Activated naive CD8-positive, alpha-beta T cell treated with anti-CD3 and anti-CD28 coated beads, Interleukin-2, amount 10 ng/mL, durations not matched to agents 7 days and 5 days (primary cell): Measurements from ENCODE around the gene PLAGL1. TPM values are rescaled to one million over a fixed set of nuclear protein-coding genes. Genes with fewer than 3 reads are reported as not detected.

Source experiments
- ATAC-seq: fragments of 150-1000 bp; cut with Tn5 transposase; one replicate; pipeline ENCODE4 v1.10.0; 2021; ENCODE audit warnings: low read depth, moderate library complexity
- POLR2A ChIA-PET: fragments of 350-600 bp; sonication (Branson Sonifier 250); formaldehyde crosslinking; loops from one replicate; lab custom pipeline; 2021; ENCODE audit warnings: antibody characterized with exemption; lab: Charles Lee
- DNase-seq: peaks from one replicate; pipeline ENCODE4 v3.0.0; 2021
- H3K27ac Mint-ChIP-seq: one replicate; pipeline ENCODE4 v1.8.0; 2022; ENCODE audit warnings: mild to moderate bottlenecking, mixed read lengths
- H3K27me3 Mint-ChIP-seq: one replicate; pipeline ENCODE4 v1.8.0; 2022; ENCODE audit warnings: mild to moderate bottlenecking, moderate library complexity, mixed read lengths
- H3K36me3 Mint-ChIP-seq: one replicate; pipeline ENCODE4 v1.8.0; 2021; ENCODE audit warnings: mild to moderate bottlenecking, mixed read lengths
- H3K4me1 Mint-ChIP-seq: one replicate; pipeline ENCODE4 v1.8.0; 2021; ENCODE audit warnings: mixed read lengths
- H3K4me3 Mint-ChIP-seq: one replicate; pipeline ENCODE4 v1.8.0; 2022; ENCODE audit warnings: mild to moderate bottlenecking, moderate library complexity, mixed read lengths
- H3K9me3 Mint-ChIP-seq: one replicate; pipeline ENCODE4 v1.8.0; 2021; ENCODE audit warnings: mixed read lengths
- total RNA-seq, 2 experiments: library from RNA; stranded (reverse); gene quantifications; one replicate each; pipeline ENCODE4 v1.2.3, GENCODE V29; 2021

PLAGL1 gene
- total RNA-seq, 2 experiments from 2014 or later: 10.9 to 11.3 TPM

- Mint-ChIP-seq H3K36me3 (no peaks in the 10 kb centered on the region), H3K27me3 (no peaks in the 10 kb centered on the region), H3K27ac (no peak overlapping the region), H3K4me3 (no peak overlapping the region), H3K9me3 (peaks cover 3% of the 10 kb centered on the region), H3K4me1 (no peaks in the 10 kb centered on the region)
- no peak for DNase-seq
- POLR2A ChIA-PET: no interaction called here
- ATAC-seq: no peak
These were observed 14.0 kb downstream of the PLAGL1 start for GRCh38 chr6:143993965-143994646.

- Mint-ChIP-seq H3K36me3 (no peaks in the 10 kb centered on the region), H3K4me3 (no peak overlapping the region), H3K4me1 (no peaks in the 10 kb centered on the region), H3K9me3 (peaks cover 3% of the 10 kb centered on the region), H3K27ac (no peak overlapping the region), H3K27me3 (no peaks in the 10 kb centered on the region)
- no peak for ATAC-seq
- POLR2A ChIA-PET: no interaction called here
- DNase-seq: no peak
These were observed 15.8 kb downstream of the PLAGL1 start for GRCh38 chr6:143992285-143992684.

GRCh38 chr6:143986463-143987065 is 21.5 kb downstream of the PLAGL1 start:
- no peak overlapping the region for H3K4me3 Mint-ChIP-seq
- no peaks in the 10 kb centered on the region for H3K4me1 Mint-ChIP-seq
- H3K27me3 Mint-ChIP-seq: no peaks in the 10 kb centered on the region
- H3K36me3 Mint-ChIP-seq: no peaks in the 10 kb centered on the region
- ATAC-seq (no peak), DNase-seq (no peak)
- H3K9me3 Mint-ChIP-seq: no peaks in the 10 kb centered on the region
- POLR2A ChIA-PET: no interaction called here
- no peak overlapping the region for H3K27ac Mint-ChIP-seq

- H3K9me3 Mint-ChIP-seq: no peaks in the 10 kb centered on the region
- no peaks in the 10 kb centered on the region for H3K36me3 Mint-ChIP-seq
- no peak overlapping the region for H3K27ac Mint-ChIP-seq
- POLR2A ChIA-PET: no interaction called here
- DNase-seq: no peak
- H3K4me1 Mint-ChIP-seq: no peaks in the 10 kb centered on the region
- H3K27me3 Mint-ChIP-seq: no peaks in the 10 kb centered on the region
- no peak for ATAC-seq
- no peak overlapping the region for H3K4me3 Mint-ChIP-seq
These were observed 23.4 kb downstream of the PLAGL1 start for GRCh38 chr6:143984666-143985065.

- Mint-ChIP-seq H3K27ac (no peak overlapping the region), H3K9me3 (no peaks in the 10 kb centered on the region), H3K4me3 (no peak overlapping the region), H3K36me3 (no peaks in the 10 kb centered on the region), H3K27me3 (no peaks in the 10 kb centered on the region), H3K4me1 (no peaks in the 10 kb centered on the region)
- POLR2A ChIA-PET: no interaction called here
- DNase-seq (no peak), ATAC-seq (no peak)
These were observed 25.1 kb downstream of the PLAGL1 start for GRCh38 chr6:143982968-143983367.

GRCh38 chr6:143980921-143981320 is 27.1 kb downstream of the PLAGL1 start:
- H3K4me1 Mint-ChIP-seq: peaks cover 3% of the 10 kb centered on the region
- H3K36me3 Mint-ChIP-seq: no peaks in the 10 kb centered on the region
- no peak for ATAC-seq
- H3K27me3 Mint-ChIP-seq: peaks cover 2% of the 10 kb centered on the region
- no peak for DNase-seq
- no peak overlapping the region for H3K4me3 Mint-ChIP-seq
- POLR2A ChIA-PET: no interaction called here
- no peak overlapping the region for H3K27ac Mint-ChIP-seq
- no peaks in the 10 kb centered on the region for H3K9me3 Mint-ChIP-seq

- no peaks in the 10 kb centered on the region for H3K9me3 Mint-ChIP-seq
- no peaks in the 10 kb centered on the region for H3K36me3 Mint-ChIP-seq
- POLR2A ChIA-PET: interaction anchor here (0.7 kb wide), 1 partner anchor 452 kb away, joined by 5 read pairs; no protein-coding TSS in a partner anchor
- H3K4me3 Mint-ChIP-seq: no peak overlapping the region
- ATAC-seq: no peak
- H3K27me3 Mint-ChIP-seq: peaks cover 4% of the 10 kb centered on the region
- no peak for DNase-seq
- H3K4me1 Mint-ChIP-seq: peaks cover 3% of the 10 kb centered on the region
- H3K27ac Mint-ChIP-seq: no peak overlapping the region
These were observed 31.2 kb downstream of the PLAGL1 start for GRCh38 chr6:143976806-143977349.

GRCh38 chr6:143974089-143974488 is 34.0 kb downstream of the PLAGL1 start:
- POLR2A ChIA-PET: no interaction called here
- Mint-ChIP-seq H3K9me3 (no peaks in the 10 kb centered on the region), H3K27ac (no peak overlapping the region), H3K36me3 (no peaks in the 10 kb centered on the region), H3K4me1 (peaks cover 3% of the 10 kb centered on the region), H3K27me3 (peaks cover 6% of the 10 kb centered on the region), H3K4me3 (no peak overlapping the region)
- DNase-seq (no peak), ATAC-seq (no peak)

- Mint-ChIP-seq H3K27ac (no peak overlapping the region), H3K9me3 (no peaks in the 10 kb centered on the region)
- POLR2A ChIA-PET: no interaction called here
These were observed 34.7 kb downstream of the PLAGL1 start for GRCh38 chr6:143973097-143973966.

GRCh38 chr6:143971482-143972205 is 36.4 kb downstream of the PLAGL1 start:
- H3K4me1 Mint-ChIP-seq: peaks cover under 1% of the 10 kb centered on the region
- no peak overlapping the region for H3K27ac Mint-ChIP-seq
- no peak overlapping the region for H3K4me3 Mint-ChIP-seq
- H3K9me3 Mint-ChIP-seq: no peaks in the 10 kb centered on the region
- no peaks in the 10 kb centered on the region for H3K36me3 Mint-ChIP-seq
- ATAC-seq (no peak), DNase-seq (no peak)
- POLR2A ChIA-PET: no interaction called here
- H3K27me3 Mint-ChIP-seq: peaks cover 4% of the 10 kb centered on the region

More at GRCh38 chr6:143973097-143973966, 34.7 kb downstream of the PLAGL1 start:
- ATAC-seq (no peak), DNase-seq (no peak)
- Mint-ChIP-seq H3K4me1 (peaks cover 3% of the 10 kb centered on the region), H3K4me3 (no peak overlapping the region), H3K27me3 (peaks cover 6% of the 10 kb centered on the region), H3K36me3 (no peaks in the 10 kb centered on the region)

GRCh38 chr6:143970456-143971218 is 37.4 kb downstream of the PLAGL1 start:
- Mint-ChIP-seq H3K36me3 (no peaks in the 10 kb centered on the region), H3K4me3 (no peak overlapping the region), H3K9me3 (no peaks in the 10 kb centered on the region), H3K27me3 (peaks cover 4% of the 10 kb centered on the region), H3K27ac (no peak overlapping the region), H3K4me1 (peaks cover 1% of the 10 kb centered on the region)
- DNase-seq (no peak), ATAC-seq (no peak)
- POLR2A ChIA-PET: no interaction called here

GRCh38 chr6:143969077-143969476 is 39.0 kb downstream of the PLAGL1 start:
- H3K4me1 Mint-ChIP-seq: peaks cover 1% of the 10 kb centered on the region
- no peaks in the 10 kb centered on the region for H3K9me3 Mint-ChIP-seq
- H3K27ac Mint-ChIP-seq: no peak overlapping the region
- ATAC-seq (no peak), DNase-seq (no peak)
- POLR2A ChIA-PET: no interaction called here
- no peaks in the 10 kb centered on the region for H3K36me3 Mint-ChIP-seq
- no peak overlapping the region for H3K4me3 Mint-ChIP-seq
- H3K27me3 Mint-ChIP-seq: peaks cover 4% of the 10 kb centered on the region
